Body of pancreas (tissue), 4 donors: ENCODE data around the gene RGMA. TPM values are rescaled to one million over a fixed set of nuclear protein-coding genes. Genes with fewer than 3 reads are reported as not detected.

Experiments
- ATAC-seq: fragments of 150-250 bp; one replicate; pipeline ENCODE4 v1.9.1; 2016
- DNase-seq, 4 donors: peaks; one replicate each; pipeline ENCODE4 v3.0.0-alpha.2; 2019
- H3K27ac ChIP-seq, 4 donors: fragments of 200-600 bp; sonication (generic); 1 replicate in 3 of 4; 2 replicates in 1 of 4; pipeline versions ENCODE4 v1.5.1 to v1.6.1; 2016 to 2019; ENCODE audit warnings: mild to moderate bottlenecking in 1 of 4, mixed read lengths in 1 of 4, moderate library complexity in 1 of 4
- H3K27me3 ChIP-seq, 2 donors: fragments of 200-600 bp; sonication (generic); one replicate each; pipeline ENCODE4 v1.6.0; 2016; ENCODE audit warnings: mild to moderate bottlenecking in 1 of 2
- H3K36me3 ChIP-seq, 2 donors: fragments of 200-600 bp; sonication (generic); replicated peaks in 1 of 2; 2 replicates each; pipeline ENCODE4 v1.5.1; 2016; ENCODE audit warnings: low read depth in 2 of 2; ENCODE audit not compliant: insufficient read depth in 1 of 2
- H3K4me1 ChIP-seq: fragments of 200-600 bp; sonication (generic); one replicate; pipeline ENCODE4 v1.6.0; 2016
- H3K4me3 ChIP-seq, 2 donors: fragments of 200-600 bp; sonication (generic); 1 replicate in 1 of 2; 2 replicates in 1 of 2; pipeline ENCODE4 v1.5.1; 2016 to 2019
- H3K9me3 ChIP-seq, 3 donors: fragments of 200-600 bp; sonication (generic); 1 replicate in 2 of 3; 2 replicates in 1 of 3; pipeline ENCODE4 v1.5.1; 2016
- POLR2A ChIP-seq, 3 donors: fragments of 450-650 bp; IDR thresholded peaks; one replicate each; pipeline ENCODE4 v1.6.1; 2016; ENCODE audit warnings: antibody characterized with exemption in 3 of 3, mild to moderate bottlenecking in 2 of 3
- WGBS, 2 donors: methylation state at CpG; one replicate each; pipeline ENCODE4 v1.1.5; 2017; 5-methylcytosine and 5-hydroxymethylcytosine counted together
- intact Hi-C: fragments of 100-400 bp; cut with DNase I; formaldehyde crosslinking; loops from one replicate; pipeline ENCODE4 v1.15.1; 2023
- total RNA-seq, 2 donors: library from RNA; depleted of rRNA; stranded (reverse); fragments of >200 nt; gene quantifications; one replicate each; pipeline ENCODE4 v1.1.0, GENCODE V29; 2016
- TF ChIP-seq, protein P1 (sequence below), 7 experiments: fragments of 450-650 bp in 4 of 7; fragments of 200-600 bp in 3 of 7; sonication (generic) in 3 of 7; IDR thresholded peaks; one replicate each; pipeline ENCODE4 v1.5.1; 2016 to 2019; ENCODE audit warnings: antibody characterized with exemption in 7 of 7

Gene RGMA
- total RNA-seq, 2 donors from 2014 or later: 8.8 to 9.2 TPM

DNA sequence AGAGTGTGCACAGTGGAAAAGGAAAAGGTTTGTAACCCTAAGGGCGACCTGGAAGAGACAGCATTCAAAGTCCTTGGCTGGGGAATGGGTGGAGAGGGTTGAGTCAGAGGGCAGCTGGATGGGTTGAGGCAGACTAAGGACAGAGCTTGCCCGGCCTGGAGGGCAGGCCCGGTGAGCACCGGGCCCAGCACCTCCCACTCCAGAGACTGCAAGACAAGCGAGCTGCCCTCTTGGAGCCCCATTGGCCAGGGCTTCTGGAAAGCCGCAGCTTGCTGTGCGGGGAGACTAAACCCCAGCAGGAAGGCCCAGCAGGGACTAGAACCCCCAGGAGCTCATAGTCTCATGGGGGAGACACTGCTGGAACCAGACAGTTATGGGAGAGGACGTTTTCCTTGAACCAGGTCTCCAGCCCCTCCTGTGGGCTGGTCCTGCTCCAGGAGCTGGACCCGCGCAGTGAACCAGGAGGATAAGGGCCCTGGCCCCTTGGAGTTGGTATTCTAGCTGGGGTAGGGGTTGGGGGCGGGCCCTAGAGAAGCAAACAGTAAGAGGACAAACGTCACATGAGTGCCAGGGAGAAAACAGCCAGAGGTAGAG lies 59.1 kb downstream of the RGMA start:
- H3K27ac ChIP-seq: peak overlapping the region in 1 of 4 donors; percentile 77
- intact Hi-C loops: loop anchor here (5.0 to 10.0 kb wide), 3 partner anchors 235 to 1087 kb away; no protein-coding TSS in a partner anchor
- no peaks in the 10 kb centered on the region for H3K27me3 ChIP-seq
- ATAC-seq (no peak), DNase-seq (no peak)
- TF ChIP-seq, protein P1, sequence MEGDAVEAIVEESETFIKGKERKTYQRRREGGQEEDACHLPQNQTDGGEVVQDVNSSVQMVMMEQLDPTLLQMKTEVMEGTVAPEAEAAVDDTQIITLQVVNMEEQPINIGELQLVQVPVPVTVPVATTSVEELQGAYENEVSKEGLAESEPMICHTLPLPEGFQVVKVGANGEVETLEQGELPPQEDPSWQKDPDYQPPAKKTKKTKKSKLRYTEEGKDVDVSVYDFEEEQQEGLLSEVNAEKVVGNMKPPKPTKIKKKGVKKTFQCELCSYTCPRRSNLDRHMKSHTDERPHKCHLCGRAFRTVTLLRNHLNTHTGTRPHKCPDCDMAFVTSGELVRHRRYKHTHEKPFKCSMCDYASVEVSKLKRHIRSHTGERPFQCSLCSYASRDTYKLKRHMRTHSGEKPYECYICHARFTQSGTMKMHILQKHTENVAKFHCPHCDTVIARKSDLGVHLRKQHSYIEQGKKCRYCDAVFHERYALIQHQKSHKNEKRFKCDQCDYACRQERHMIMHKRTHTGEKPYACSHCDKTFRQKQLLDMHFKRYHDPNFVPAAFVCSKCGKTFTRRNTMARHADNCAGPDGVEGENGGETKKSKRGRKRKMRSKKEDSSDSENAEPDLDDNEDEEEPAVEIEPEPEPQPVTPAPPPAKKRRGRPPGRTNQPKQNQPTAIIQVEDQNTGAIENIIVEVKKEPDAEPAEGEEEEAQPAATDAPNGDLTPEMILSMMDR (IDR thresholded peaks at IDR 0.05): no peak
- no peak for TF ChIP-seq POLR2A (IDR thresholded peaks at IDR 0.05)
- 47 to 62% methylated on average over 9 to 12 of the region's 12 CpGs for WGBS, 2 donors
- H3K4me1 ChIP-seq: peaks cover 34% of the 10 kb centered on the region
- H3K36me3 ChIP-seq: peaks cover 0 to 6% of the 10 kb centered on the region in 2 donors
- H3K4me3 ChIP-seq: no peak overlapping the region
- H3K9me3 ChIP-seq: no peaks in the 10 kb centered on the region

DNA sequence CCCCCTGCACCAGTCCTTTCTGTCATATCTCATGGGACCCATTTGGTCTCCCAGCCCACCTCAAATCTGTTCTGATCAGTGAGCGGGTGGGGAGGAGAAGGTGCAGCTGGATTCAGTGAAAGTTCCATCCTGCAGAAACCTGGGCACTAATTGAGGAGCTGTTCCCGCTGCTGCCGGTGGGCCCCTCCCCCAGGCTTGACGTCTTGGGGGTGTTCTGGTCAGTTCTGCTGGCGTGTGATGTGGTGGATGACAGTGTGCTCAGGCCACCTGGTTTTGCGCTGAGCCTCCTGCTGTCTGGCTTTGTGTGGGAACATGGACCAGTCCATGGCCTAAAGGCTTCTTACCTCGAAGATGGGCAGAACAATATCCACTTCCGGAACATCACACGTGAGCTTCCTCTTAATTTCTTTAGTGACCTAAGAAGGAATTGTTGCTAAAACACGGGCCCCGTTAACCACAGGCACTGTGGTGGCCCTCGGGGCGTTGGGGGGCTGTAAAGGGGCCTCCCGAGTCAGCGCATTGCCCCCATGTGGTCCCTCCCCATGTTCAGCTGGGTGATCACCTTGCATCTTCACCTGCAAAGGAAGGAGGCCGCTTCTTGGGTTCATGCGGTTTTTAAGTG lies 59.7 kb downstream of the RGMA start:
- intact Hi-C loops: loop anchor here (10.0 kb wide), 1 partner anchor 235 kb away; no protein-coding TSS in a partner anchor
- DNase-seq (peak in 1 of 4 donors; percentile 12), ATAC-seq (no peak)
- Histone ChIP-seq H3K4me1 (peaks cover 34% of the 10 kb centered on the region), H3K27ac (peak overlapping the region in 3 of 4 donors; percentile 23 to 77 (median 63)), H3K36me3 (peaks cover 4 to 13% of the 10 kb centered on the region in 2 donors), H3K9me3 (no peaks in the 10 kb centered on the region), H3K4me3 (no peak overlapping the region), H3K27me3 (no peaks in the 10 kb centered on the region)
- TF ChIP-seq, protein P1 (IDR thresholded peaks at IDR 0.05): no peak
- no peak for TF ChIP-seq POLR2A (IDR thresholded peaks at IDR 0.05)
- whole genome bisulfite sequencing, 2 donors: 63 to 68% methylated on average over 15 to 17 of the region's 17 CpGs

DNA sequence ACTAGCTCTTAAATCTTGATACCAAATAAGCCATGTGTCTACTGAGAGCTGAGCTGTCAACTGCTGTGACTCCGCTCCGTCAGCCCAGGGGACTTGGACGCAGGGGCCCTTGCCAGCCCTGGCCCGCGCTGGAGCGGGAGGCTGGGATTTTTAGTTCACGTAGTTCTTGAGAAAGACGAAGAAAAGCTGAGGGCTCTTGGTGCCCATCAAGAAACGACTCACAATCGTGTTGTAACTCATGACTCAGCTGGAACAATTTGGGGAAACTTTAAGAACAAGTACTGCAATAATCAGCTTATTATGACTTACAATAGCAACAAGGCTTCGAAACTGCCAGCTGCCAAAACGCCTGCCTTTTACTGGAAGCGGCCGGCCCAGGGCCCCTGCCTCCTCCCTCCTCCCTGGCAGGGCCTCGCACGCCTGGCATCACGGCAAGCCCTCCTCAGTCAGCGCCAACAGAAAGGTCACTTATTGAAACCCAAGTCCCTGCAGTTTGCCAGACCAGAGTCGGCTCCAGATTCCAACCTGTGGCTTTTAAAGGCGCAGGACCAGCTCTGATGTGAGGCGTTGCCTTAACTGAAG lies 60.3 kb downstream of the RGMA start:
- TF ChIP-seq, protein P1 (IDR thresholded peaks at IDR 0.05): no peak
- peak in 1 of 3 donors; percentile 24 for TF ChIP-seq POLR2A (IDR thresholded peaks at IDR 0.05)
- no peaks in the 10 kb centered on the region for H3K9me3 ChIP-seq
- DNase-seq: peak; percentile 79 to 88 (median 84)
- H3K27me3 ChIP-seq: no peaks in the 10 kb centered on the region
- no peak overlapping the region for H3K4me3 ChIP-seq
- ATAC-seq: peak; percentile 77
- H3K36me3 ChIP-seq: peaks cover 4 to 13% of the 10 kb centered on the region in 2 donors
- H3K4me1 ChIP-seq: peaks cover 34% of the 10 kb centered on the region
- 33 to 38% methylated on average over 19 to 21 of the region's 21 CpGs for WGBS, 2 donors
- peak overlapping the region; percentile 23 to 77 (median 45) for H3K27ac ChIP-seq
- intact Hi-C loops: loop anchor here (10.0 kb wide), 1 partner anchor 234 kb away; no protein-coding TSS in a partner anchor

DNA sequence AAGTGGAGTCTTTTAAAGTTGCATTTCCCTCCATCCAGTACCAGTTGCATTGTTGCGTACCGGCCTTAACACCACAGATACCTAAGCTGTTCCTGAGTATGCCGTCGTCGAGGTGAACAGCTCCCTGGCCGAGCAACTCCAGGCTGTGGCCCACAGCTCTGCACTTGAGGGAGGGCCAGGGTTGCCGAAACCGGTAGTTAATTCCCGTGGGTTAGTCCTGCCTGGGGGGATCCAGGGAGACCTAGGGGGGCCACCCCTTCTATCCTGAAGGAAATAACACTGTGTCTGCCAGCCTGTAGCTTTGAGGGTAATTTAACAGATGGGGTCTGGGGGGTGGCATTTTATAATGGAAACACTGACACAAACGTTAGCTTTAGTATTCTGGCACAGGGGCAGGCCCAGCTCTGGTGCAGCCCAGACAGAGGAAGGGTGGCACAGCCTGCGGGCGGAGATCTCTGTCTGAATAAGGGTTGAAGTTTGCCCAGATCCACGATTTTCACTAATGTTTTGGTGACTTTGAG lies 60.8 kb downstream of the RGMA start:
- Histone ChIP-seq H3K36me3 (peaks cover 4 to 13% of the 10 kb centered on the region in 2 donors), H3K27ac (peak overlapping the region; percentile 23 to 77 (median 45)), H3K9me3 (no peaks in the 10 kb centered on the region), H3K4me1 (peaks cover 34% of the 10 kb centered on the region), H3K4me3 (no peak overlapping the region), H3K27me3 (no peaks in the 10 kb centered on the region)
- 76 to 79% methylated on average over 12 to 13 of the region's 13 CpGs for WGBS, 2 donors
- intact Hi-C loops: loop anchor here (10.0 kb wide), 1 partner anchor 233 kb away; no protein-coding TSS in a partner anchor
- TF ChIP-seq, protein P1 (IDR thresholded peaks at IDR 0.05): no peak
- TF ChIP-seq POLR2A (IDR thresholded peaks at IDR 0.05): no peak
- ATAC-seq (no peak), DNase-seq (peak in 1 of 4 donors; percentile 15)
